Neural progenitor cell (in vitro differentiated cells): ENCODE data around the gene RNF213. TPM values are rescaled to one million over a fixed set of nuclear protein-coding genes. Genes with fewer than 3 reads are reported as not detected.

Experiments
- DNase-seq: peaks from one replicate; pipeline ENCODE4 v3.0.0-alpha.2; 2016; ENCODE audit warnings: low spot score
- H2AFZ ChIP-seq: fragments of 200-600 bp; sonication (generic); replicated peaks from 2 replicates; pipeline ENCODE4 v1.6.1; 2016; ENCODE audit warnings: antibody characterized with exemption
- H3F3A ChIP-seq: fragments of 200-600 bp; sonication (generic); 2 replicates; pipeline ENCODE4 v1.6.1; 2016; ENCODE audit warnings: antibody characterized with exemption, low read depth
- H3K27ac ChIP-seq: fragments of 200-600 bp; sonication (generic); 2 replicates; pipeline ENCODE4 v1.5.1; 2016; ENCODE audit warnings: mild to moderate bottlenecking
- H3K27me3 ChIP-seq: fragments of 200-600 bp; sonication (generic); 2 replicates; pipeline ENCODE4 v1.6.1; 2016; ENCODE audit warnings: mild to moderate bottlenecking, moderate library complexity
- H3K36me3 ChIP-seq: fragments of 200-600 bp; sonication (generic); 2 replicates; pipeline ENCODE4 v1.5.1; 2016
- H3K4me1 ChIP-seq: fragments of 200-600 bp; sonication (generic); 2 replicates; pipeline ENCODE4 v1.6.1; 2016; ENCODE audit warnings: mixed run types
- H3K4me2 ChIP-seq: fragments of 200-600 bp; sonication (generic); 2 replicates; pipeline ENCODE4 v1.6.1; 2016
- H3K4me3 ChIP-seq: fragments of 200-600 bp; sonication (generic); 2 replicates; pipeline ENCODE4 v1.5.1; 2016
- H3K79me2 ChIP-seq: fragments of 200-600 bp; sonication (generic); 2 replicates; pipeline ENCODE4 v1.6.1; 2016; ENCODE audit warnings: low read depth
- H3K9ac ChIP-seq: fragments of 200-600 bp; sonication (generic); 2 replicates; pipeline ENCODE4 v1.6.1; 2016
- H3K9me3 ChIP-seq: fragments of 200-600 bp; sonication (generic); 2 replicates; pipeline ENCODE4 v1.5.1; 2016; ENCODE audit warnings: low read depth
- H4K20me1 ChIP-seq: fragments of 200-600 bp; sonication (generic); 2 replicates; pipeline ENCODE4 v1.6.1; 2016; ENCODE audit warnings: low read depth
- H3K27ac Mint-ChIP-seq: 3 replicates; pipeline ENCODE4 v1.8.0; 2021; ENCODE audit warnings: mixed read lengths
- H3K27me3 Mint-ChIP-seq: 2 replicates; pipeline ENCODE4 v1.8.0; 2022; ENCODE audit warnings: low read depth, mild to moderate bottlenecking, inconsistent platforms, moderate library complexity, mixed read lengths; ENCODE audit not compliant: insufficient read depth
- H3K36me3 Mint-ChIP-seq: 3 replicates; pipeline ENCODE4 v1.8.0; 2021; ENCODE audit warnings: mixed read lengths
- H3K4me1 Mint-ChIP-seq: 3 replicates; pipeline ENCODE4 v1.8.0; 2021; ENCODE audit warnings: mixed read lengths
- H3K4me3 Mint-ChIP-seq: 3 replicates; pipeline ENCODE4 v1.8.0; 2021; ENCODE audit warnings: mild to moderate bottlenecking, moderate library complexity, mixed read lengths
- H3K9me3 Mint-ChIP-seq: 3 replicates; pipeline ENCODE4 v1.8.0; 2020; ENCODE audit warnings: mixed read lengths
- CTCF ChIP-seq: fragments of 200-600 bp; sonication (generic); IDR thresholded peaks from 2 replicates; pipeline ENCODE4 v1.5.1; 2017; ENCODE audit warnings: antibody characterized with exemption, mild to moderate bottlenecking
- EZH2 ChIP-seq: fragments of 200-600 bp; sonication (generic); IDR thresholded peaks from 2 replicates; pipeline ENCODE4 v1.6.1; 2017; ENCODE audit warnings: antibody characterized with exemption, mild to moderate bottlenecking, moderate library complexity
- EZH2phosphoT487 ChIP-seq: fragments of 200-600 bp; sonication (generic); IDR thresholded peaks from 2 replicates; pipeline ENCODE4 v1.6.1; 2017; ENCODE audit warnings: antibody characterized with exemption
- total RNA-seq: library from RNA; depleted of rRNA; stranded (reverse); fragments of >200 nt; gene quantifications from 2 replicates; pipeline ENCODE4 v1.2.3, GENCODE V29; 2015; ENCODE audit warnings: low replicate concordance

The RNF213 gene
- total RNA-seq, 1 donor from 2014 or later, result 19.8 TPM

DNA sequence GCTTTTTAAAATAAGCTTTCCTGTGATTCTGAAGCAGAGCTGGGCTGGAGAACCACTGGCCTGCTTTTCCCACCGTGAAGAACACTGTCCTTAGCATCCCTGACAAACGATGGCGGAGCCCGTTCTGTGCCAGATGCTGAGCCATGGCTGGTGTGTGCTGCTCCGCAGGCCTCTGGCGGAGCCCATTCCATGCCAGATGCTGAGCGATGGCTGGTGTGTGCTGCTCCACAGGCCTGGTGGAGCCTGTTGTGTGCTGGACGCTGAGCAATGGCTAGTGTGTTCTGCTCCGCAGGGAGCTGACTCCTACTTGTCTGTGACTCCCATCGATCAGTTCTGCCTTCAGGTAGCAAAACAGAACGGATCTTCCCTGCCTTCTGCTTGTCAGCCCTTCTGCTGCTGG lies 158.6 kb downstream of the RNF213 start:
- H3K4me2 ChIP-seq, result no peak overlapping the region
- no peak overlapping the region for H3K27ac Mint-ChIP-seq
- no peak for DNase-seq

DNA sequence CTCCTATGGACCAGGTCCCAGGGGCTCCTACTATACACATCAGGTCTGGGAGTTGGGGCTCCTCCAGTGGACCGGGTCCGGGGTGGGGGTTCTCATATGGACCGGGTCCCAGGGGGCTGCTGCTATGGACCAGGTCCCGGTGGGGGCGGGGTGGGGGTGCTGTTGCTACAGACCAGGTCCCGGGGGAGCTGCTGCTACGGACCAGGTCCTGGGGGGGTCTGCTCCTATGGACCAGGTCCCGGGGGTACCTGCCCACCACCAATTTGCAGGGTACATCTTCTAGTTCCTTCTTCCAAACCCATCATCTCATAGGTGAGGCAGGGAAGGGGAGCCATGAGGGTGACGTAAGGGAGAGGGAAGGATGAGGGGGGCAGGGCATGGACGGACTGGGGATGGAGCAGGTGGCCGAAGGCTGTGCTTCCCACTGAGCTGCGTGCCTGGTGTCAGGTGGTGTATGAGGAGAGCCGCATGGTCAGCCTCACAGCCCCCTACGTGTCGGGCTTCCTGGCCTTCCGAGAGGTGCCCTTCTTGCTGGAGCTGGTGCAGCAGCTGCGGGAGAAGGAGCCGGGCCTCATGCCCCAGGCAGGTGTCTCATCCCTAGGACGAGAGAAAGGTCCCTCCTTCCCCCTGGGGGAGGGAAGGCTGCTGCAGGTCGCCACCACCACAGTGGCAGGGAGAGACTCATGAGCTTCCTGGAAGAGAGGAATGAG lies 160.9 kb downstream of the RNF213 start:
- H3K4me3 Mint-ChIP-seq, result no peak overlapping the region

More for the DNA sequence above, 158.6 kb downstream of the RNF213 start:
- no peaks in the 10 kb centered on the region for H3K36me3 ChIP-seq
- no peaks in the 10 kb centered on the region for H3K9me3 Mint-ChIP-seq
- H3K27ac ChIP-seq, result no peak overlapping the region
- H3K4me3 ChIP-seq, result no peak overlapping the region
- H3K79me2 ChIP-seq, result peaks cover 7% of the 10 kb centered on the region
- H3K9ac ChIP-seq, result no peak overlapping the region
- H3K4me3 Mint-ChIP-seq, result no peak overlapping the region
- H3K4me1 ChIP-seq, result peaks cover 7% of the 10 kb centered on the region
- H3K36me3 Mint-ChIP-seq, result peaks cover 7% of the 10 kb centered on the region
- no peaks in the 10 kb centered on the region for H3K9me3 ChIP-seq
- peaks cover 14% of the 10 kb centered on the region for H3K4me1 Mint-ChIP-seq
- H4K20me1 ChIP-seq, result peaks cover 27% of the 10 kb centered on the region
- peaks cover 6% of the 10 kb centered on the region for H3K27me3 ChIP-seq
- peaks cover 9% of the 10 kb centered on the region for H3K27me3 Mint-ChIP-seq
- H2AFZ ChIP-seq, result no peak overlapping the region
- no peak for TF ChIP-seq CTCF
- no peak for TF ChIP-seq EZH2
- TF ChIP-seq EZH2phosphoT487, result no peak
- peaks cover 5% of the 10 kb centered on the region for H3F3A ChIP-seq

GRCh38 chr17:80422276-80422675 lies 161.6 kb downstream of the RNF213 start:
- Histone ChIP-seq H2AFZ (no peak overlapping the region), H4K20me1 (peaks cover 9% of the 10 kb centered on the region), H3K36me3 (no peaks in the 10 kb centered on the region), H3F3A (no peaks in the 10 kb centered on the region), H3K4me2 (no peak overlapping the region), H3K9me3 (no peaks in the 10 kb centered on the region), H3K27me3 (no peaks in the 10 kb centered on the region), H3K4me3 (no peak overlapping the region), H3K9ac (no peak overlapping the region), H3K79me2 (no peaks in the 10 kb centered on the region), H3K27ac (no peak overlapping the region), H3K4me1 (peaks cover 3% of the 10 kb centered on the region)
- TF ChIP-seq CTCF, result no peak
- no peak for TF ChIP-seq EZH2
- no peak for TF ChIP-seq EZH2phosphoT487
- DNase-seq, result no peak
- peaks cover 6% of the 10 kb centered on the region for H3K27me3 Mint-ChIP-seq
- peaks cover 4% of the 10 kb centered on the region for H3K4me1 Mint-ChIP-seq
- H3K36me3 Mint-ChIP-seq, result peaks cover 7% of the 10 kb centered on the region
- H3K9me3 Mint-ChIP-seq, result no peaks in the 10 kb centered on the region
- H3K27ac Mint-ChIP-seq, result no peak overlapping the region
- no peak overlapping the region for H3K4me3 Mint-ChIP-seq

More for the DNA sequence above, 160.9 kb downstream of the RNF213 start:
- Histone ChIP-seq H3K9ac (no peak overlapping the region), H3F3A (no peaks in the 10 kb centered on the region), H3K4me1 (no peaks in the 10 kb centered on the region), H4K20me1 (peaks cover 15% of the 10 kb centered on the region), H3K27ac (no peak overlapping the region), H3K4me3 (no peak overlapping the region), H3K27me3 (no peaks in the 10 kb centered on the region), H3K79me2 (peaks cover 2% of the 10 kb centered on the region), H3K36me3 (no peaks in the 10 kb centered on the region), H3K9me3 (no peaks in the 10 kb centered on the region), H3K4me2 (no peak overlapping the region), H2AFZ (no peak overlapping the region)
- TF ChIP-seq EZH2phosphoT487, result no peak
- no peak for TF ChIP-seq EZH2
- TF ChIP-seq CTCF, result no peak
- Mint-ChIP-seq H3K9me3 (no peaks in the 10 kb centered on the region), H3K36me3 (peaks cover 7% of the 10 kb centered on the region), H3K27me3 (peaks cover 6% of the 10 kb centered on the region), H3K27ac (no peak overlapping the region), H3K4me1 (peaks cover 8% of the 10 kb centered on the region)
- no peak for DNase-seq
